ENCODE measurements around the gene ANXA5.

DNA sequence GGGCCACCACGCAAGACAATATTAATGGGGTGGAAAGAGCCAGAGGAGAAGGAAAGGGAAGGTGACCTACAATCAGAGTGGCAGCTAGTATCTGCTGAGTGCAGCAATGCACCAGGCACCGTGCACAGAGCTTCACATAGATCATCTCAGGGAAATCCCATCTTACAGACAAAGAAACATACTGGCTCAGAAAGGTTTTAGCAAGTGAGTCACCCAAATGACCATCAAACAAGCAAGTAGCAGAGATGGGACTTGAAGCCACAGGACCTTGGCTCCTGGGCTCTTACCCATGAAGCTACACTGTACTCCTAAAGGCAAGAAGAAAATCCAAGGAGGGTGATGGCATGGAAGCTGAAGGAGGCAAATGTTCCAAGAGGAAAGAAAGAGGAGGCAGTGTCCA, 6.8 kb downstream of the ANXA5 start:
- TF ChIP-seq, protein P1, sequence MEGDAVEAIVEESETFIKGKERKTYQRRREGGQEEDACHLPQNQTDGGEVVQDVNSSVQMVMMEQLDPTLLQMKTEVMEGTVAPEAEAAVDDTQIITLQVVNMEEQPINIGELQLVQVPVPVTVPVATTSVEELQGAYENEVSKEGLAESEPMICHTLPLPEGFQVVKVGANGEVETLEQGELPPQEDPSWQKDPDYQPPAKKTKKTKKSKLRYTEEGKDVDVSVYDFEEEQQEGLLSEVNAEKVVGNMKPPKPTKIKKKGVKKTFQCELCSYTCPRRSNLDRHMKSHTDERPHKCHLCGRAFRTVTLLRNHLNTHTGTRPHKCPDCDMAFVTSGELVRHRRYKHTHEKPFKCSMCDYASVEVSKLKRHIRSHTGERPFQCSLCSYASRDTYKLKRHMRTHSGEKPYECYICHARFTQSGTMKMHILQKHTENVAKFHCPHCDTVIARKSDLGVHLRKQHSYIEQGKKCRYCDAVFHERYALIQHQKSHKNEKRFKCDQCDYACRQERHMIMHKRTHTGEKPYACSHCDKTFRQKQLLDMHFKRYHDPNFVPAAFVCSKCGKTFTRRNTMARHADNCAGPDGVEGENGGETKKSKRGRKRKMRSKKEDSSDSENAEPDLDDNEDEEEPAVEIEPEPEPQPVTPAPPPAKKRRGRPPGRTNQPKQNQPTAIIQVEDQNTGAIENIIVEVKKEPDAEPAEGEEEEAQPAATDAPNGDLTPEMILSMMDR (IDR thresholded peaks at IDR 0.05 in 4 of 5, conservative IDR thresholded peaks at IDR 0.05 in 1 of 5) = no peak
- TF ChIP-seq POLR2A (IDR thresholded peaks at IDR 0.05) = no peak
